ENCODE results near the gene GALNT10.

Gene GALNT10

GRCh38 chr5:154268073-154268472 lies 77.5 kb downstream of the GALNT10 start:
- DNase-seq = no peak

GRCh38 chr5:154269414-154269813 lies 78.9 kb downstream of the GALNT10 start:
- no peak for DNase-seq

- no peak for DNase-seq
Observed at GRCh38 chr5:154271466-154271865, 80.9 kb downstream of the GALNT10 start.

- no peak for DNase-seq
Observed at GRCh38 chr5:154271936-154272514, 81.5 kb downstream of the GALNT10 start.

GRCh38 chr5:154273028-154273617 lies 82.6 kb downstream of the GALNT10 start:
- DNase-seq = peak; percentile 9

GRCh38 chr5:154273963-154274827 lies 83.7 kb downstream of the GALNT10 start:
- no peak for DNase-seq

- no peak for DNase-seq
Observed at GRCh38 chr5:154274828-154275185, 84.3 kb downstream of the GALNT10 start.

- DNase-seq = no peak
Observed at GRCh38 chr5:154275566-154275965, 85.0 kb downstream of the GALNT10 start.

GRCh38 chr5:154276261-154276972 lies 85.9 kb downstream of the GALNT10 start:
- no peak for DNase-seq

- DNase-seq = no peak
Observed at GRCh38 chr5:154276973-154277331, 86.4 kb downstream of the GALNT10 start.

- DNase-seq = no peak
Observed at GRCh38 chr5:154277499-154277898, 87.0 kb downstream of the GALNT10 start.

GRCh38 chr5:154278186-154278585 lies 87.7 kb downstream of the GALNT10 start:
- DNase-seq = no peak

GRCh38 chr5:154278908-154279307 lies 88.4 kb downstream of the GALNT10 start:
- DNase-seq = no peak

- DNase-seq = peak; percentile 15
Observed at GRCh38 chr5:154284433-154284832, 93.9 kb downstream of the GALNT10 start.

- no peak for DNase-seq
Observed at GRCh38 chr5:154285661-154286408, 95.3 kb downstream of the GALNT10 start.

- DNase-seq = no peak
Observed at GRCh38 chr5:154286557-154286956, 96.0 kb downstream of the GALNT10 start.

GRCh38 chr5:154287136-154287535 lies 96.6 kb downstream of the GALNT10 start:
- no peak for DNase-seq

GRCh38 chr5:154288145-154288544 lies 97.6 kb downstream of the GALNT10 start:
- DNase-seq = no peak

- no peak for DNase-seq
Observed at GRCh38 chr5:154291917-154292316, 101.4 kb downstream of the GALNT10 start.

- no peak for DNase-seq
Observed at GRCh38 chr5:154293219-154293618, 102.7 kb downstream of the GALNT10 start.

GRCh38 chr5:154295551-154295950 lies 105.0 kb downstream of the GALNT10 start:
- no peak for DNase-seq

GRCh38 chr5:154296525-154297159 lies 106.1 kb downstream of the GALNT10 start:
- DNase-seq = no peak
